Hepatocyte (in vitro differentiated cells): Measurements from ENCODE around the gene BIN2. TPM values are rescaled to one million over a fixed set of nuclear protein-coding genes. Genes with fewer than 3 reads are reported as not detected.
"Not testable (repeated sequence)": the region's sequence is repeated elsewhere in the genome, so short reads cannot be mapped to it uniquely, and the experiment has no call there.

Experiments used
- DNase-seq: peaks from one replicate; pipeline ENCODE4 v3.0.0-alpha.2; 2016; ENCODE audit warnings: low spot score
- H2AFZ ChIP-seq: fragments of 200-600 bp; sonication (generic); 2 replicates; pipeline ENCODE4 v1.6.0; 2016; ENCODE audit warnings: antibody characterized with exemption, mild to moderate bottlenecking
- H3K27ac ChIP-seq: fragments of 200-600 bp; sonication (generic); 2 replicates; pipeline ENCODE4 v1.5.1; 2016; ENCODE audit warnings: mild to moderate bottlenecking
- H3K27me3 ChIP-seq: fragments of 200-600 bp; sonication (generic); 2 replicates; pipeline ENCODE4 v1.6.1; 2016
- H3K36me3 ChIP-seq: fragments of 200-600 bp; sonication (generic); replicated peaks from 2 replicates; pipeline ENCODE4 v1.5.1; 2016; ENCODE audit warnings: low read depth; ENCODE audit not compliant: insufficient read depth
- H3K4me1 ChIP-seq: fragments of 200-600 bp; sonication (generic); 2 replicates; pipeline ENCODE4 v1.5.1; 2016; ENCODE audit warnings: mild to moderate bottlenecking, moderate library complexity; ENCODE audit not compliant: insufficient read depth
- H3K4me2 ChIP-seq: fragments of 200-600 bp; sonication (generic); 2 replicates; pipeline ENCODE4 v1.6.0; 2016
- H3K4me3 ChIP-seq: fragments of 200-600 bp; sonication (generic); 2 replicates; pipeline ENCODE4 v1.5.1; 2016; ENCODE audit warnings: mild to moderate bottlenecking
- H3K79me2 ChIP-seq: fragments of 200-600 bp; sonication (generic); 2 replicates; pipeline ENCODE4 v1.6.0; 2017; ENCODE audit warnings: mild to moderate bottlenecking
- H3K9me2 ChIP-seq: fragments of 200-600 bp; sonication (generic); replicated peaks from 2 replicates; pipeline ENCODE4 v1.6.0; 2017; ENCODE audit warnings: mild to moderate bottlenecking; ENCODE audit not compliant: insufficient read depth
- H3K9me3 ChIP-seq: fragments of 200-600 bp; sonication (generic); 2 replicates; pipeline ENCODE4 v1.5.1; 2016; ENCODE audit warnings: low read depth, mild to moderate bottlenecking
- H4K20me1 ChIP-seq: fragments of 200-600 bp; sonication (generic); 2 replicates; pipeline ENCODE4 v1.6.0; 2016; ENCODE audit warnings: mild to moderate bottlenecking; ENCODE audit not compliant: insufficient read depth, poor library complexity, severe bottlenecking
- CTCF ChIP-seq: fragments of 200-600 bp; sonication (generic); IDR thresholded peaks from 2 replicates; pipeline ENCODE4 v1.5.1; 2016; ENCODE audit warnings: antibody characterized with exemption, mild to moderate bottlenecking; ENCODE audit not compliant: poor library complexity
- EZH2 ChIP-seq: fragments of 200-600 bp; sonication (generic); IDR thresholded peaks from 2 replicates; pipeline ENCODE4 v1.6.1; 2016; ENCODE audit warnings: antibody characterized with exemption, mild to moderate bottlenecking, borderline replicate concordance
- EZH2phosphoT487 ChIP-seq: fragments of 200-600 bp; sonication (generic); IDR thresholded peaks from one replicate; pipeline ENCODE4 v1.6.1; 2018; ENCODE audit warnings: antibody characterized with exemption, mild to moderate bottlenecking, low read depth, moderate library complexity; ENCODE audit not compliant: unreplicated experiment, severe bottlenecking
- WGBS: methylation state at CpG from one replicate; pipeline ENCODE4 v1.1.6; 2016; ENCODE audit warnings: low lambda C conversion rate; ENCODE audit errors: missing lambda C conversion rate; 5-methylcytosine and 5-hydroxymethylcytosine counted together
- polyA plus RNA-seq: library from polyadenylated mRNA; unstranded; fragments of >200 nt; fragmentation: Nextera tagmentation; extraction: Ambion mirVana; gene quantifications from 2 replicates; pipeline ENCODE4 v1.2.1, GENCODE V29; 2016
- total RNA-seq: library from RNA; depleted of rRNA; stranded (reverse); fragments of >200 nt; gene quantifications from 2 replicates; pipeline ENCODE4 v1.2.3, GENCODE V29; 2014

The BIN2 gene
- total and polyA plus RNA-seq, 2 experiments from 2014 or later: 0.07 TPM; not detected in 1

GRCh38 chr12:51275088-51275487 is 48.9 kb downstream of the BIN2 start:
- peaks cover 10% of the 10 kb centered on the region for H3K4me1 ChIP-seq
- no peak overlapping the region for H3K4me3 ChIP-seq
- WGBS: 71% methylated on average over 1 of the region's 1 CpG
- H3K27me3 ChIP-seq: no peaks in the 10 kb centered on the region
- H3K4me2 ChIP-seq: no peak overlapping the region
- H4K20me1 ChIP-seq: no peaks in the 10 kb centered on the region
- no peaks in the 10 kb centered on the region for H3K9me2 ChIP-seq
- TF ChIP-seq CTCF (no peak), EZH2phosphoT487 (no peak), EZH2 (no peak)
- DNase-seq: peak; percentile 37
- H2AFZ ChIP-seq: peak overlapping the region; percentile 8
- no peaks in the 10 kb centered on the region for H3K9me3 ChIP-seq
- H3K27ac ChIP-seq: peak overlapping the region; percentile 58
- no peaks in the 10 kb centered on the region for H3K79me2 ChIP-seq
- H3K36me3 ChIP-seq: no peaks in the 10 kb centered on the region

DNA sequence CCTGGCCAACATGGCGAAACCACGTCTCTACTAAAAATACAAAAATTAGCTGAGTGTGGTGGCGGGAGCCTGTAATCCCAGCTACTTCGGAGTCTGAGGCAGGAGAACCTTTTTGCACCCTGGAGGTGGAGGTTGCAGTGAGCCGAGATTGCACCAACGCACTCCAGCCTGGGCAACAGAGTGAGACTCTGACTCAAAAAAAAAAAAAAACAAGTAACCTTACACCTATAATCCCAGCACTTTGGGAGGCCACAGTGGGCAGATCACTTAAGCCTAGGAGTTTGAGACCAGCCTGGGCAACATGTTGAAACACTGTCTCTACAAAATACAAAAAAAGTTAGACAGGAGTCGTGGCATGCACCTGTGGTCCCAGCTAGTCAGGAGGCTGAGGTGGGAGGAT is 51.2 kb downstream of the BIN2 start:
- not testable (repeated sequence) for H3K4me3 ChIP-seq, DNase-seq, H3K27me3 ChIP-seq, H3K4me1 ChIP-seq, H2AFZ ChIP-seq, H3K79me2 ChIP-seq, H3K27ac ChIP-seq, H3K9me3 ChIP-seq, H3K36me3 ChIP-seq, H3K4me2 ChIP-seq, H3K9me2 ChIP-seq, H4K20me1 ChIP-seq
- 96% methylated on average over 7 of the region's 7 CpGs for WGBS

GRCh38 chr12:51270951-51271518 is 52.9 kb downstream of the BIN2 start:
- H3K79me2 ChIP-seq: peaks cover 10% of the 10 kb centered on the region
- DNase-seq: peak; percentile 47
- no peaks in the 10 kb centered on the region for H4K20me1 ChIP-seq
- H3K27ac ChIP-seq: peak overlapping the region; percentile 95
- H3K4me1 ChIP-seq: peaks cover 10% of the 10 kb centered on the region
- peak overlapping the region; percentile 80 for H2AFZ ChIP-seq
- H3K4me3 ChIP-seq: peak overlapping the region; percentile 48
- no peaks in the 10 kb centered on the region for H3K9me2 ChIP-seq
- H3K27me3 ChIP-seq: no peaks in the 10 kb centered on the region
- H3K9me3 ChIP-seq: no peaks in the 10 kb centered on the region
- WGBS: 48% methylated on average over 9 of the region's 9 CpGs
- TF ChIP-seq EZH2 (no peak), CTCF (no peak), EZH2phosphoT487 (no peak)
- peak overlapping the region; percentile 84 for H3K4me2 ChIP-seq
- H3K36me3 ChIP-seq: no peaks in the 10 kb centered on the region

DNA sequence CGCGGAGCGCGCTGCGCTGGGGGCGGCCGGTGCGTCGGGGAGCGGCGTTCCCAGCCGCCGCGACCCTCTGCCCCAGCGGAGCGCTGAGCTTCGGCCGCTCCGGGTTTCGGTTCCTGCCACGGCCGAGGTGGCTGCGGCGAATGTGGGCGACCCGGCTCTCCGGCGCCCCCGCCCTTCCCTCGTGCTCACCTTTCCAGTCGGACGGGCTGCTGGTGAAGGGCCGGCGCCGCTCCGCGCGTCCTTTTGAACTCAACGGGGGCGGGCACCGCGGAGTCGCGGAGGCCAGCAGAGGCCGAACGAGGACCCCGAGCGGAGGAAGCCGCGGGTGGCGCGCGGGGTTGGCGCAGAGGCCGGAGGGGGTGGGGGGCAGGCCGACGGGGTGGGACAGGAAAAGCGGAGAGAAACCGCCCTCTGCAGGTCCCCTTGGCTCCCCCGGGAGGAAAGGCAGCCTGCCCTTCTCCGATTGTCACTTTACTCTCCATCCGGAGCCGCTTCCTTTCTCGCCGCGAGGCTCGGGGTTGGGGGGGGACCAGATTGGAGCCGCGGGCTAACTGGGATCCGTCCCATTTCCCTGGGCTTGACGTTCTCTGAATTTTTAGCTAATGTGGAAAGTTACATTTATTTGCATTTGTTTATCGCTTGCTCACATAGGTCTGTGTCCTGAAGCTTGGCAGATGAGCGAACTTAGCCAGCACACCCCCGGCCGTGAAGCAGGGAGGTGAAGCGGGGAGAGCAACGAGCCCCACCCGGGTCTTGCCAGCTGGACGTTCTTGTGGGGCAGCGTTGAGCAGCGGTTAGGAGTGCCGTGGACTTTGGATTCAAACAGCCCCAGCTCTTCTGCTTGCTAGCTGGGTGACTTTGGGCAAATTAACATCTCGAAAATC is 53.7 kb downstream of the BIN2 start, which contains the start of gene SMAGP:
SMAGP (minus strand) TSS at position 349 of the 884 bp plus-strand sequence. CDS start 1,137 bp downstream, outside the sequence.
- TF ChIP-seq EZH2phosphoT487 (no peak), EZH2 (no peak), CTCF (peak; percentile 9)
- peak within 1 kb of the TSS; percentile 48 for H3K4me3 ChIP-seq
- WGBS: 2% methylated on average over 65 of the region's 83 CpGs
- H3K36me3 ChIP-seq: no peaks in the 10 kb centered on the region
- no peaks in the 10 kb centered on the region for H3K9me2 ChIP-seq
- H3K4me1 ChIP-seq: peaks cover 8% of the 10 kb centered on the region
- DNase-seq: peak; percentile 89
- H3K79me2 ChIP-seq: peaks cover 10% of the 10 kb centered on the region
- peak within 1 kb of the TSS; percentile 80 for H2AFZ ChIP-seq
- H3K9me3 ChIP-seq: no peaks in the 10 kb centered on the region
- no peaks in the 10 kb centered on the region for H4K20me1 ChIP-seq
- H3K27ac ChIP-seq: peak within 1 kb of the TSS; percentile 95
- no peaks in the 10 kb centered on the region for H3K27me3 ChIP-seq
- peak within 1 kb of the TSS; percentile 84 for H3K4me2 ChIP-seq
